SK-N-SH (cell line): ENCODE results near the gene INPP5E. TPM values are rescaled to one million over a fixed set of nuclear protein-coding genes. Genes with fewer than 3 reads are reported as not detected.

Source experiments
- CTCF ChIA-PET: fragments of 300-600, 350-600 bp; formaldehyde crosslinking; extraction: SDS; loops from one replicate; lab custom pipeline; 2021; lab: Yijun Ruan, JAX
- POLR2A ChIA-PET: fragments of 350-600 bp; sonication (Branson Sonifier 250); formaldehyde crosslinking; extraction: SDS; loops from one replicate; lab custom pipeline; 2020; ENCODE audit warnings: antibody characterized with exemption, inconsistent platforms; lab: Yijun Ruan, JAX
- DNase-seq: peaks from one replicate; pipeline ENCODE4 v3.0.0; 2012
- H2AFZ ChIP-seq: fragments of 200-600 bp; sonication (generic); 2 replicates; pipeline ENCODE4 v1.8.1; 2016; ENCODE audit warnings: antibody characterized with exemption, mild to moderate bottlenecking, low read depth
- H3F3A ChIP-seq: fragments of 200-600 bp; sonication (generic); replicated peaks from 2 replicates; pipeline ENCODE3; 2016; ENCODE audit warnings: antibody characterized with exemption, mild to moderate bottlenecking; ENCODE audit not compliant: insufficient read depth
- H3K27ac ChIP-seq, 2 experiments: fragments of 200-500 bp in 1 of 2; fragments of 200-600 bp in 1 of 2; sonication (Bioruptor generic) in 1 of 2; sonication (generic), shearing (Covaris generic) in 1 of 2; 2 replicates each; pipeline versions ENCODE4 v1.5.1 to v1.6.1; 2014 to 2016; ENCODE audit warnings: low read depth in 2 of 2, inconsistent platforms in 1 of 2, low read length in 1 of 2, mild to moderate bottlenecking in 1 of 2, mixed read lengths in 1 of 2
- H3K27me3 ChIP-seq: fragments of 200-600 bp; sonication (generic), shearing (Covaris generic); 2 replicates; pipeline ENCODE4 v1.6.1; 2016; ENCODE audit warnings: mixed run types; ENCODE audit not compliant: insufficient read depth
- H3K36me3 ChIP-seq, 2 experiments: fragments of 200-500 bp in 1 of 2; fragments of 200-600 bp in 1 of 2; sonication (Bioruptor generic) in 1 of 2; sonication (generic) in 1 of 2; replicated peaks in 1 of 2; 2 replicates each; pipeline versions ENCODE3 to v1.5.1; 2014 to 2016; ENCODE audit warnings: low read length in 1 of 2, mild to moderate bottlenecking in 1 of 2; ENCODE audit not compliant: insufficient read depth in 2 of 2, control insufficient read depth in 1 of 2
- H3K4me1 ChIP-seq, 2 experiments: fragments of 200-500 bp in 1 of 2; fragments of 200-600 bp in 1 of 2; sonication (Bioruptor generic) in 1 of 2; sonication (generic), shearing (Covaris generic) in 1 of 2; 2 replicates each; pipeline versions ENCODE4 v1.5.1 to v1.6.1; 2014 to 2016; ENCODE audit warnings: low read depth in 1 of 2, low read length in 1 of 2, mixed run types in 1 of 2; ENCODE audit not compliant: insufficient read depth in 2 of 2, control insufficient read depth in 1 of 2
- H3K4me2 ChIP-seq: fragments of 200-600 bp; sonication (generic), shearing (Covaris generic); 2 replicates; pipeline ENCODE4 v1.6.1; 2017; ENCODE audit warnings: mixed run types
- H3K4me3 ChIP-seq, 2 experiments: fragments of 200-500 bp in 1 of 2; fragments of 200-600 bp in 1 of 2; sonication (Bioruptor generic) in 1 of 2; sonication (generic), shearing (Covaris generic) in 1 of 2; 2 replicates each; pipeline versions ENCODE4 v1.5.1 to v1.8.1; 2014 to 2016; ENCODE audit warnings: low read depth in 2 of 2, inconsistent platforms in 1 of 2, low read length in 1 of 2, mild to moderate bottlenecking in 1 of 2, mixed read lengths in 1 of 2, moderate library complexity in 1 of 2
- H3K79me2 ChIP-seq: fragments of 200-600 bp; sonication (generic); 2 replicates; pipeline ENCODE4 v1.8.1; 2017; ENCODE audit warnings: mild to moderate bottlenecking; ENCODE audit not compliant: insufficient read depth
- H3K9ac ChIP-seq: fragments of 200-600 bp; sonication (generic); 2 replicates; pipeline ENCODE4 v1.6.1; 2017; ENCODE audit warnings: mixed run types
- H3K9me2 ChIP-seq: fragments of 200-600 bp; sonication (generic); 2 replicates; pipeline ENCODE4 v1.6.1; 2017; ENCODE audit warnings: mixed run types
- H3K9me3 ChIP-seq: fragments of 200-600 bp; sonication (generic); 2 replicates; pipeline ENCODE4 v1.6.1; 2017; ENCODE audit warnings: mixed run types, mild to moderate bottlenecking, moderate library complexity
- H4K20me1 ChIP-seq: fragments of 200-600 bp; sonication (generic); 2 replicates; pipeline ENCODE4 v1.6.1; 2017; ENCODE audit warnings: mild to moderate bottlenecking, mixed run types; ENCODE audit not compliant: insufficient read depth
- CHD2 ChIP-seq: fragments of 150-350 bp; IDR thresholded peaks from 2 replicates; pipeline ENCODE4 v1.6.1; 2018; ENCODE audit warnings: low read length; ENCODE audit not compliant: partially characterized antibody
- ELF1 ChIP-seq: IDR thresholded peaks from 2 replicates; pipeline ENCODE4 v1.4.0; 2012
- FOXJ3 ChIP-seq: sonication (generic); formaldehyde crosslinking; IDR thresholded peaks from 2 replicates; pipeline ENCODE4 v1.5.1; 2020; ENCODE audit warnings: mild to moderate bottlenecking, missing genetic modification reagents
- FOXM1 ChIP-seq: IDR thresholded peaks from 2 replicates; pipeline ENCODE4 v1.4.0; 2012; ENCODE audit warnings: low read depth, mild to moderate bottlenecking
- GATA2 ChIP-seq: sonication (generic); formaldehyde crosslinking; IDR thresholded peaks from 2 replicates; pipeline ENCODE4 v1.5.0; 2020; ENCODE audit warnings: mild to moderate bottlenecking, missing genetic modification reagents
- JUND ChIP-seq: IDR thresholded peaks from 2 replicates; pipeline ENCODE4 v1.4.0; 2012
- MEF2A ChIP-seq: IDR thresholded peaks from 2 replicates; pipeline ENCODE4 v1.4.0; 2012; ENCODE audit warnings: low read depth, borderline replicate concordance
- NRF1 ChIP-seq: IDR thresholded peaks from 2 replicates; pipeline ENCODE4 v1.6.1; 2012; ENCODE audit warnings: low read depth, mild to moderate bottlenecking, low read length
- PBX3 ChIP-seq: IDR thresholded peaks from 2 replicates; pipeline ENCODE4; 2012
- POLR2AphosphoS5 ChIP-seq: IDR thresholded peaks from 2 replicates; pipeline ENCODE4 v1.6.1; 2012; ENCODE audit warnings: low read depth, low read length
- RCOR1 ChIP-seq: fragments of 150-350 bp; IDR thresholded peaks from 2 replicates; pipeline ENCODE4 v1.6.1; 2017; ENCODE audit warnings: antibody characterized with exemption, low read length
- SIN3A ChIP-seq: IDR thresholded peaks from 2 replicates; pipeline ENCODE4 v1.6.1; 2012; ENCODE audit warnings: low read depth, mild to moderate bottlenecking, low read length, moderate library complexity, borderline replicate concordance
- SMC3 ChIP-seq: IDR thresholded peaks from 2 replicates; pipeline ENCODE4 v1.6.1; 2012; ENCODE audit warnings: low read depth, low read length, improper control_type of control experiment
- TCF12 ChIP-seq: IDR thresholded peaks from 2 replicates; pipeline ENCODE4 v1.4.0; 2012
- USF1 ChIP-seq: IDR thresholded peaks from 2 replicates; pipeline ENCODE4 v1.4.0; 2012; ENCODE audit warnings: low read depth, borderline replicate concordance
- YY1 ChIP-seq: IDR thresholded peaks from 2 replicates; pipeline ENCODE4 v1.4.0; 2012; ENCODE audit warnings: low read depth, mild to moderate bottlenecking
- ZBTB33 ChIP-seq: IDR thresholded peaks from 2 replicates; pipeline ENCODE4 v1.4.0; 2012; ENCODE audit warnings: low read depth, borderline replicate concordance
- WGBS: methylation state at CpG from one replicate; pipeline ENCODE4 v1.1.6; 2017; ENCODE audit warnings: low lambda C conversion rate; 5-methylcytosine and 5-hydroxymethylcytosine counted together
- polyA plus RNA-seq, 3 experiments: library from polyadenylated mRNA; depleted of rRNA; stranded (reverse); fragments of >200 nt; gene quantifications; 2 replicates each; pipeline ENCODE4 v1.2.3, GENCODE V29; 2012

INPP5E gene
- polyA plus RNA-seq, 1 of the 3 experiments (the other 2 are of a cell fraction), result 12.8 TPM

- WGBS, result 91% methylated on average over 22 of the region's 27 CpGs
- peaks cover 16 to 47% of the 10 kb centered on the region in 2 experiments for H3K36me3 ChIP-seq
- CTCF ChIA-PET, result interaction anchor here (0.9 to 1.5 kb wide), 4 partner anchors 14 to 112 kb away, joined by 3 to 4 read pairs (median 4); no protein-coding TSS in a partner anchor
These were observed 14.8 kb downstream of the INPP5E start for GRCh38 chr9:136424750-136425362.

More at GRCh38 chr9:136424750-136425362, 14.8 kb downstream of the INPP5E start:
- H3K4me2 ChIP-seq, result no peak overlapping the region
- H4K20me1 ChIP-seq, result no peaks in the 10 kb centered on the region
- no peaks in the 10 kb centered on the region for H3K27me3 ChIP-seq
- no peaks in the 10 kb centered on the region for H3K79me2 ChIP-seq
- no peak for TF ChIP-seq NRF1
- TF ChIP-seq GATA2 (CRISPR knock-in tag), result no peak
- TF ChIP-seq TCF12, result no peak
- no peak for TF ChIP-seq MEF2A
- no peak for TF ChIP-seq JUND
- TF ChIP-seq YY1, result no peak
- TF ChIP-seq CHD2, result no peak
- TF ChIP-seq PBX3, result no peak
- TF ChIP-seq USF1, result no peak
- no peak for TF ChIP-seq POLR2AphosphoS5
- TF ChIP-seq SMC3, result no peak
- no peak for TF ChIP-seq ELF1
- no peak for TF ChIP-seq FOXM1
- no peak for TF ChIP-seq ZBTB33
- TF ChIP-seq RCOR1, result no peak
- no peak for TF ChIP-seq FOXJ3 (CRISPR knock-in tag)
- no peak for TF ChIP-seq SIN3A
- no peaks in the 10 kb centered on the region for H3K4me1 ChIP-seq
- peaks cover 20% of the 10 kb centered on the region for H3F3A ChIP-seq
- H3K9me2 ChIP-seq, result no peaks in the 10 kb centered on the region
- no peaks in the 10 kb centered on the region for H3K9me3 ChIP-seq
- no peak overlapping the region for H3K4me3 ChIP-seq
- no peak overlapping the region for H2AFZ ChIP-seq
- no peak for DNase-seq
- no peak overlapping the region for H3K9ac ChIP-seq
- POLR2A ChIA-PET, result interaction anchor here (0.7 to 1.5 kb wide), 2 partner anchors 10 to 11 kb away, joined by 3 to 5 read pairs; no protein-coding TSS in a partner anchor
- no peak overlapping the region for H3K27ac ChIP-seq
